Measurements from ENCODE around the gene STK11. TPM values are rescaled to one million over a fixed set of nuclear protein-coding genes. Genes with fewer than 3 reads are reported as not detected.

The STK11 gene
- total RNA-seq, 1 donor from 2014 or later = 104 TPM

DNA sequence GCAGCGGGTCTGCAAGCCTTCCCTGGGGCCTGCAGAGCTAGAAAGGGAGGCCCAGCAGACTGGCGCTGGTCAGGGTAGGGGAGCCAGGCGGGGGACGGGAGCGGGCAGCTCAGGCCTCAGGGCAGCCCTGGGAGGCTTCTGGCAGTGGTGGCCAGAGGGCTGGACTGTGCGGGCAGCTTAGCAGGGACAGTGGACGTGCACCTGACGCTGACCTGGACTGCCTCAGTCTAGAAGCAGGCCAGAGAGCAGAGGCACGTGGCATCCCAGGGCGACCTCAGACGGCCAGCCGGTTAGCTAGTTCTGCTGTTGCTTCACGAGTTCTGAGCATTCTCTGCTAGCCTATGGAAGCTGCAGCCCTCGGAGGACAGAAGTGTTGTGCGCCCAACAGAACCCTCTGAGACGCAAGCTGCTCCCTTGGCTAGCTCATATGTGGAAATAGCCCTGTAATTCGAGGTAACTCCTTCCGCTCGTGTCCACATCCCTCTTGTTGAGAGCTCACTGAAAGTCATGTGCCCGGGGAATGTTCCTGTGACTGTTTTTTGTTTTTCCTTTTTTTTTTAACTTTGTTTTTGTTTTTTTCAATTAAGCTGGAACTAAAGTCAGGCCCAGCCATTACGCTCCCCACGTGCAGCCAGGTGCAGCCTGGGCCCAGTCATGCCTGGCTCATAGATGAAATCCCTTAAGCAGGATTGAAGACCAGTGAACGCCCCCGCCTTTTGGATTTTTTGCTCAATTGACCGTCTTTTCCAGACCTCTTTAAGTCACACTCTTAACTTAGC, 67.9 kb downstream of the STK11 start:
- no peaks in the 10 kb centered on the region for H3K9me3 ChIP-seq
- no peak overlapping the region for H3K4me3 ChIP-seq
- DNase-seq (ENCODE audit: low spot score in 2 of 2) = no peak
- peaks cover 35 to 59% of the 10 kb centered on the region in 2 donors for H3K4me1 ChIP-seq
- H3K27ac ChIP-seq = peak overlapping the region in 1 of 2 donors; percentile 99
- TF ChIP-seq, protein P1, sequence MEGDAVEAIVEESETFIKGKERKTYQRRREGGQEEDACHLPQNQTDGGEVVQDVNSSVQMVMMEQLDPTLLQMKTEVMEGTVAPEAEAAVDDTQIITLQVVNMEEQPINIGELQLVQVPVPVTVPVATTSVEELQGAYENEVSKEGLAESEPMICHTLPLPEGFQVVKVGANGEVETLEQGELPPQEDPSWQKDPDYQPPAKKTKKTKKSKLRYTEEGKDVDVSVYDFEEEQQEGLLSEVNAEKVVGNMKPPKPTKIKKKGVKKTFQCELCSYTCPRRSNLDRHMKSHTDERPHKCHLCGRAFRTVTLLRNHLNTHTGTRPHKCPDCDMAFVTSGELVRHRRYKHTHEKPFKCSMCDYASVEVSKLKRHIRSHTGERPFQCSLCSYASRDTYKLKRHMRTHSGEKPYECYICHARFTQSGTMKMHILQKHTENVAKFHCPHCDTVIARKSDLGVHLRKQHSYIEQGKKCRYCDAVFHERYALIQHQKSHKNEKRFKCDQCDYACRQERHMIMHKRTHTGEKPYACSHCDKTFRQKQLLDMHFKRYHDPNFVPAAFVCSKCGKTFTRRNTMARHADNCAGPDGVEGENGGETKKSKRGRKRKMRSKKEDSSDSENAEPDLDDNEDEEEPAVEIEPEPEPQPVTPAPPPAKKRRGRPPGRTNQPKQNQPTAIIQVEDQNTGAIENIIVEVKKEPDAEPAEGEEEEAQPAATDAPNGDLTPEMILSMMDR (IDR thresholded peaks at IDR 0.05) = no peak
- intact Hi-C loops (cut with DNase I) = no loop called here
- peaks cover 43 to 52% of the 10 kb centered on the region in 2 donors for H3K36me3 ChIP-seq
- H3K27me3 ChIP-seq = no peaks in the 10 kb centered on the region

DNA sequence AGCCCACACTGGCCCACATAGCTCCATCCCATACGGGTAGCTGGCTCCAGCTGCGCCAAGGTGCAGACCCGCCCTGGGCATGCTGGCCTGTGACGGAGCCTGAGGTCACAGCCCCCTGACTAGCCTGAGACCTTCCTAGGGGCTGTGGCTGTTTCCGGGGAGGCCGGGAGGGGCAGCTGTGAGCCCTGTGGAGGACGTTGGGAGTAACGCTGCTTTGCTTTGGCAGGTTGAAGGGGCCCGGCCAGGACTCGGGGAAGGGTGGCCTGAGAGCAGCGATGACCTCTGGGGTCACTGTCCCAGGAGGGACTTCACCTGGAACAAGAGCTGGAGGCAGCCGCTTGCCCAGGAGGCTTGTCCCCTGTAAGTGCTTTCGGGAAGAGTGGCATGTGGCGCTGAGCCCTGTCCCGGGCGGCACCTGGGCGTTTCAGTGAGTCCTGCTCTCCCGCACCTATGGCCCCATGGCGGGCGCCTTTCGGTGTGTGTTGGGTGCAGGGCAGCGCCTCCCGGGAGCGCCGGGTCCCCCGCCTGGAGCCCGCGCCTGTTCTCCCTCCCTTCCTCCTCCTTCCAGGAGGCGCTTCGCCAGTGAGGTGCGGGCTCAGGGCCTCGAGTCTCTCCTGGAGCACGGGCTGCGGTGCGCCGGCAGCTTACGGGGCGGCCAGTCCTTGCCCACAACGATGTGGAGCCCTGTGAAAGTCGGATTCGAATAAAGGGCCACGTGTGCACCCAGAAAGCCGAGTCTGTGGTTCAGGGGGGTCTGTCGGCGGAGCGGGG, 68.7 kb downstream of the STK11 start:
- no peak for DNase-seq (ENCODE audit: low spot score in 2 of 2)

DNA sequence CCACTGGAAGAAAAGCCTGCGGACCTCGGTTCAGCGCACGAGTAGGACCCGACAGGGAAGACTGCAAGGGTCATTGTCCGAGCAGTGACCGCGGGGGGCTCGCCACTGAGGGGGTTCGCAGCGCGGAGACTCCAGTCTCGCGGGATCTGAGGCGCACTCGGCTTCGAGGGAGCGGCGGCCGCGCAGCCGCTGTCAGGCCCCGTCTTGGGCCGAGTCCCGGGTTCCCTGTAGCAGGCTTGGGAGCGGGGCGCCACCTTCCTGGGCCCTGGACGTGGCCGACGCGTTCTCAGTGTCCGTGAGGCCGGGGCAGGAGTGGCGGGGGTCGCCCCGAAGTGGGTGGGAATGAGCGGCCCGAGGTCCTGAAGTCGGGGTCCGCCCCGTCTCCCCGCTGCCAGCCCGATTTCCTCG, 69.3 kb downstream of the STK11 start:
- peaks cover 33 to 55% of the 10 kb centered on the region in 2 donors for H3K4me1 ChIP-seq
- no peak for DNase-seq (ENCODE audit: low spot score in 2 of 2)
- intact Hi-C loops (cut with DNase I) = loop anchor here (5.0 kb wide), 1 partner anchor 217 kb away; the partner anchor contains the start of genes PCSK4 and REEP6

More for the DNA sequence above, 68.7 kb downstream of the STK11 start:
- TF ChIP-seq, protein P1 (IDR thresholded peaks at IDR 0.05) = no peak
- Histone ChIP-seq H3K4me3 (peak overlapping the region; percentile 79 to 86), H3K27me3 (no peaks in the 10 kb centered on the region), H3K4me1 (peaks cover 33 to 55% of the 10 kb centered on the region in 2 donors), H3K27ac (peak overlapping the region; percentile 94 to 99), H3K9me3 (no peaks in the 10 kb centered on the region), H3K36me3 (peaks cover 49 to 57% of the 10 kb centered on the region in 2 donors)
- intact Hi-C loops (cut with DNase I) = no loop called here

DNA sequence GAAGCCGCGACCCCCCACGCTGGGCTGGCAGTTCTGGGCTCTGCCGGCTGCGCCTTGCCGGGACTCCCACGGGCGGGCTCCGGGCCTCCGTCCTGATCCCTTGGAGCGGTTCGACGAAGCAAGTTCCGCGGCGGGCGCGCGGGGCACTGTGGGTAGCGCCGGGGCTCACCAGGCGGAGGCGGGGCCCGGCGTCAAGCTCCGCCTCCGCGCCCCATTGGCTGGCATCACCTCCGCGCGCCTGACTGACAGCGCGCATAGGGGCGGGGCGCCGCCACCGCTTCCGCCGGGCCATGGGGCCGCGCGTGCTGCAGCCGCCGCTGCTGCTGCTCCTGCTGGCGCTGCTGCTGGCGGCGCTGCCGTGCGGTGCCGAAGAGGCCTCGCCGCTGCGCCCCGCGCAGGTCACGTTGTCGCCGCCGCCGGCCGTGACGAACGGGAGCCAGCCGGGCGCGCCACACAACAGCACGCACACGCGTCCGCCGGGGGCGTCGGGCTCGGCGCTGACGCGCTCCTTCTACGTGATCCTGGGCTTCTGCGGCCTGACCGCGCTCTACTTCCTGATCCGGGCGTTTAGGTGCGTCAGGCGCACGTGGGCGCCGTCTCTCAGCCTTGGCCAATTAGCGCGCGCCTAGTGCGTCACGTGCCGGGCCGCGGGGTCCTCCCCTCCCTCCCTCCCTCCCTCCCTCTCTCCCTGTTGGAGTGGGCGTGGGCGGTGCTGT, 69.8 kb downstream of the STK11 start, which contains the start of gene FAM174C:
Gene FAM174C (plus strand): TSS at position 271 of the 716 bp plus-strand sequence. CDS start 20 bp downstream, at position 291.
- Histone ChIP-seq H3K27ac (peak within 1 kb of the TSS; percentile 94 to 99), H3K36me3 (peaks cover 49 to 59% of the 10 kb centered on the region in 2 donors), H3K4me3 (peak within 1 kb of the TSS; percentile 79 to 86), H3K9me3 (no peaks in the 10 kb centered on the region), H3K4me1 (peaks cover 32 to 51% of the 10 kb centered on the region in 2 donors), H3K27me3 (no peaks in the 10 kb centered on the region)
- DNase-seq (ENCODE audit: low spot score in 2 of 2) = peak; percentile 75 to 96
- intact Hi-C loops (cut with DNase I) = loop anchor here (5.0 kb wide), 1 partner anchor 217 kb away; the partner anchor contains the start of genes PCSK4 and REEP6
- TF ChIP-seq, protein P1 (IDR thresholded peaks at IDR 0.05) = no peak

More for the DNA sequence above, 69.3 kb downstream of the STK11 start:
- TF ChIP-seq, protein P1 (IDR thresholded peaks at IDR 0.05) = no peak
- Histone ChIP-seq H3K36me3 (peaks cover 49 to 59% of the 10 kb centered on the region in 2 donors), H3K9me3 (no peaks in the 10 kb centered on the region), H3K27me3 (no peaks in the 10 kb centered on the region), H3K27ac (peak overlapping the region; percentile 94 to 99), H3K4me3 (peak overlapping the region; percentile 79 to 86)

All from ascending aorta (tissue), 2 donors.